AG10803 (cell line): ENCODE results near the gene BAD.
"Not testable (repeated sequence)": the region's sequence is repeated elsewhere in the genome, so short reads cannot be mapped to it uniquely, and the experiment has no call there.

Experiments
- DNase-seq: peaks from one replicate; pipeline ENCODE4 v3.0.0; 2010; ENCODE audit warnings: low read depth
- H3K4me3 ChIP-seq: 2 replicates; pipeline ENCODE4 v1.5.1; 2011; ENCODE audit warnings: mild to moderate bottlenecking, low read length, control low read depth
- TF ChIP-seq, protein P1 (sequence below): conservative IDR thresholded peaks from 2 replicates; pipeline ENCODE4 v1.5.1; 2011; ENCODE audit warnings: mild to moderate bottlenecking, low read length, control low read depth, inconsistent platforms

BAD gene

DNA sequence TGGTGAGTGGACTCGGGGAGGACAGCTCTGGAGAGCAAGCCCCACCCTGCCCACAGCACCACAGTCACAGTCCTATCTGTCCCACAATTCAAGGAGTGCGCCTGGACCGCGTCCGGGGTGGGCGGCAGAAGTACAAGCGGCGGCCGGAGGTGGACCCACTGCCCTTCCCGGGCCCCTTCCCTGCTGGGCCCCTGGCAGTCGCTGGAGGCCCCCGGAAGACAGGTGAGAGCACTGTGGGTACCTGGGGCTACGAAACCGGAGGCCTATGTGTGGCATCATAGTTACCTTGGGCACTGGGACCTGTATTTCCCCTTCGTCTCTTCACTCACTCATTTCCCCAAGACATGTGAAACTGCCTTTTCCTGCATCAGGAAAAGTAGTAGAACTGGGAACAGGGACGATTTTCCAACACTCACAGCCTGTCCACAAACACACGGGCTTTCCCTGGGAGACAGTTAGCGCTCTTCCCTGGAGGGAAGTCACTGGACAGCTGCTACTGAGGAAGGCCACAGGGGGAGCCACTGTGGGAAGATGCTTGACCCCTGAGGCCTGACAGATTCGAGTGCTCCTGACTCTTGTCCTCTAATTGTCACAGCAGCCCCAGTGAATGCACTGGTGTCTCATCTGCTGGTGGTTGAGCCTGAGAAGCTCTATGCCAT lies 29.8 kb upstream of the BAD start:
- peak overlapping the region; percentile 33 for H3K4me3 ChIP-seq
- TF ChIP-seq, protein P1, sequence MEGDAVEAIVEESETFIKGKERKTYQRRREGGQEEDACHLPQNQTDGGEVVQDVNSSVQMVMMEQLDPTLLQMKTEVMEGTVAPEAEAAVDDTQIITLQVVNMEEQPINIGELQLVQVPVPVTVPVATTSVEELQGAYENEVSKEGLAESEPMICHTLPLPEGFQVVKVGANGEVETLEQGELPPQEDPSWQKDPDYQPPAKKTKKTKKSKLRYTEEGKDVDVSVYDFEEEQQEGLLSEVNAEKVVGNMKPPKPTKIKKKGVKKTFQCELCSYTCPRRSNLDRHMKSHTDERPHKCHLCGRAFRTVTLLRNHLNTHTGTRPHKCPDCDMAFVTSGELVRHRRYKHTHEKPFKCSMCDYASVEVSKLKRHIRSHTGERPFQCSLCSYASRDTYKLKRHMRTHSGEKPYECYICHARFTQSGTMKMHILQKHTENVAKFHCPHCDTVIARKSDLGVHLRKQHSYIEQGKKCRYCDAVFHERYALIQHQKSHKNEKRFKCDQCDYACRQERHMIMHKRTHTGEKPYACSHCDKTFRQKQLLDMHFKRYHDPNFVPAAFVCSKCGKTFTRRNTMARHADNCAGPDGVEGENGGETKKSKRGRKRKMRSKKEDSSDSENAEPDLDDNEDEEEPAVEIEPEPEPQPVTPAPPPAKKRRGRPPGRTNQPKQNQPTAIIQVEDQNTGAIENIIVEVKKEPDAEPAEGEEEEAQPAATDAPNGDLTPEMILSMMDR, result peak; percentile 27
- no peak for DNase-seq

DNA sequence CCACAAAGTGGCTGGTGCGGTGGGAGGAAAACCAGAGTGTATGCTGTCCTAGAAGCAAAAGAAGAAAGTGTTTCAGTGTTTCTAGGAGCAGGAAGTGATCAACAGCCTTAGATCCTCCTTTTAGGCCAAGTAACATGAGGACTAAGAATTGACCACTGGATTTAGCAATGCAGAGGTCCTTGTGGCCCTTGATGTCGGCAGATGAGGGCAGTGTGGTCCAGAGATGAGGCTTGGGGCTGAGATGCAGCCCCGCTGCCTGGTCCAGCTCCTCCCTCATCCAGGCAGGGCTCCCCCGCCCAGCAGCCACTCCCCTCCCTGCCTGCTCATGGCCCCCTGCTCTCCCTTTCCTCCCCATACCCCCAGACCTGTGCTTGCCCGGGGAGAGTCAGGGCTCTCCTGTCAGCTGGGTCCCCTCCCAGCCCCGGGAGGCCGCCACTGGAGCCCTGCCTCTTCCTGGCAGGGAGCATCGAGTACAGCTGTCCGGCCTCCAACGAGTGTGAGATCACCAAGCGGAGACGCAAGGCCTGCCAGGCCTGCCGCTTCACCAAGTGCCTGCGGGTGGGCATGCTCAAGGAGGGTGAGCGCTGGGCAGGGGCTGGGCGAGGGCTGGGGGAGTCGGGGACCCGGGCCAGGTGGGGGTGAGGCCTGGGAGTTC lies 29.2 kb upstream of the BAD start:
- peak; percentile 56 for DNase-seq
- TF ChIP-seq, protein P1, result no peak
- peak overlapping the region; percentile 33 for H3K4me3 ChIP-seq

DNA sequence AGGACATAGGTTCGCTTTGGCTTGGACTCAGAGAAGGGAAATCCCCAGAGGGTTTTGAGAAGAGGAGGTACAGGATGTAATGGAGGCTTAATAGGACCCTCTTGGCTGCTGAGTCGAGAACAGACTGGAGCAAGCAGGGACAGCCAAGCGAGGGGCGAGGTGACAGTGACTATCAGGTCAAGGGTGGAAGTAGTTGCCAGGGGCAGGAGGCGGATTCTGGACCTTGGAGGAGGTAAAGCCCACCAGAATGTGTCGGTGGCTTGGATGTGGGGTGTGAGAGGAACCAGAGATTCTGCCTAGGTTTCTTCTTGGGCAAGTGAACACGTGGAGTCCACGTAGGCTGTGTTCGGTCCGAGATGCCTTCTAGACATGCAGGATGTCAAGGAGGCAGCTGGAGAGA lies 28.5 kb upstream of the BAD start:
- no peak for DNase-seq
- TF ChIP-seq, protein P1, result no peak
- H3K4me3 ChIP-seq, result no peak overlapping the region

DNA sequence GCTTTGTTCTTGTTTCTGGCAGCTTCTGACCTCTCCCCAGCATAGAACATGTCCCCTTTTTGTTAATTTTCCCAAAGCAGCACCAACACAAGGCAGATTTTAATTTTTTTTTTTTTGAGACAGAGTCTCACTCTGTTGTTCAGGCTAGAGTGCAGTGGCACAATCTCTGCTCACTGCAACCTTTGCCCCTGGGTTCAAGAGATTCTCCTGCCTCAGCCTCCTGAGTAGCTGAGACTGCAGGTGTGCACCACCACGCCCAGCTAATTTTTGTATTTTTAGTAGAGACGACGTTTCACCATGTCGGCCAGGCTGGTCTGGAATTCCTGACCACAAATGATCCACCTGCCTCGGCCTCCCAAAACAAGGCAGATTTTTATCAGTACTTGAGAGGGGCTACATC lies 23.3 kb upstream of the BAD start:
- DNase-seq, H3K4me3 ChIP-seq: not testable (repeated sequence)

DNA sequence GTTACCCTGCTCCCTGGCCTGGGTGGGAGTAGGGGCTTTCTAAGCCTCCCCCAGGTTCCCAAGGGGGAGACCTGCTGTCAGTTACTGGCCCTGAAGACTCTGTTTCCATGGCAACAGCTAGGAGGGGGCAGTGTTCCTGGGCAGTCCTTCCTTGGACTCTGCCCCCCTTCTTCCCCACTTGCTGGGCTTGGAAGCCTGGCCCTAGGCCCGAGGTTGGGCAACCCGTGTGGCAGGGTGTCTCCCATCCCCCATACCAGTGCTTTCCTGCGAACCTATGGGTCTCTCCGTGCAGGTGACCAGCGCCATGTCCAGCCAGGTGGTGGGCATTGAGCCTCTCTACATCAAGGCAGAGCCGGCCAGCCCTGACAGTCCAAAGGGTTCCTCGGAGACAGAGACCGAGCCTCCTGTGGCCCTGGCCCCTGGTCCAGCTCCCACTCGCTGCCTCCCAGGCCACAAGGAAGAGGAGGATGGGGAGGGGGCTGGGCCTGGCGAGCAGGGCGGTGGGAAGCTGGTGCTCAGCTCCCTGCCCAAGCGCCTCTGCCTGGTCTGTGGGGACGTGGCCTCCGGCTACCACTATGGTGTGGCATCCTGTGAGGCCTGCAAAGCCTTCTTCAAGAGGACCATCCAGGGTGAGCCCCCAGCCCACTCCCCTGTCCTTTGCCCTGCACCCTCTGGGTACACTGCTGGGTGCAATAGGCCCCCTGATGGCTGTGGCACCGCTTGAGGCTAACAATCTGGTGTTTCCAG lies 22.6 kb upstream of the BAD start:
- TF ChIP-seq, protein P1, result no peak
- peak overlapping the region; percentile 75 for H3K4me3 ChIP-seq
- DNase-seq, result peak; percentile 12

DNA sequence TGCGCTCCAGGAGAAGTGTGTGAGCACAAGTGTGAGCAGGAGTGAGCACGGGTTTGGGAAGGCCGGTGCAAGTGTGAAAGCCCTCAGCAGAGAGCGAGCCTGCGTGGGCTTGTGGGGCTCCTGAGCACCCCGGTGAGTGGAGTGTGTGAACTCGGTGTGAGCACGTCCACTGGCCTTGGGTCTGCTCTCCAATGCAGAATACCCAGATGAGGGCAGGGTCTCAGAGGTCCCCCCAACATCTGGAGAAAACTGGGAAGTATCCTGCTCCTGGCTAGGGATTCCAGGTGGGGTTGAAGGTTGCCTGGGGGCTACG lies 22.1 kb upstream of the BAD start:
- DNase-seq, result no peak
- H3K4me3 ChIP-seq, result peak overlapping the region; percentile 75
- TF ChIP-seq, protein P1, result no peak

DNA sequence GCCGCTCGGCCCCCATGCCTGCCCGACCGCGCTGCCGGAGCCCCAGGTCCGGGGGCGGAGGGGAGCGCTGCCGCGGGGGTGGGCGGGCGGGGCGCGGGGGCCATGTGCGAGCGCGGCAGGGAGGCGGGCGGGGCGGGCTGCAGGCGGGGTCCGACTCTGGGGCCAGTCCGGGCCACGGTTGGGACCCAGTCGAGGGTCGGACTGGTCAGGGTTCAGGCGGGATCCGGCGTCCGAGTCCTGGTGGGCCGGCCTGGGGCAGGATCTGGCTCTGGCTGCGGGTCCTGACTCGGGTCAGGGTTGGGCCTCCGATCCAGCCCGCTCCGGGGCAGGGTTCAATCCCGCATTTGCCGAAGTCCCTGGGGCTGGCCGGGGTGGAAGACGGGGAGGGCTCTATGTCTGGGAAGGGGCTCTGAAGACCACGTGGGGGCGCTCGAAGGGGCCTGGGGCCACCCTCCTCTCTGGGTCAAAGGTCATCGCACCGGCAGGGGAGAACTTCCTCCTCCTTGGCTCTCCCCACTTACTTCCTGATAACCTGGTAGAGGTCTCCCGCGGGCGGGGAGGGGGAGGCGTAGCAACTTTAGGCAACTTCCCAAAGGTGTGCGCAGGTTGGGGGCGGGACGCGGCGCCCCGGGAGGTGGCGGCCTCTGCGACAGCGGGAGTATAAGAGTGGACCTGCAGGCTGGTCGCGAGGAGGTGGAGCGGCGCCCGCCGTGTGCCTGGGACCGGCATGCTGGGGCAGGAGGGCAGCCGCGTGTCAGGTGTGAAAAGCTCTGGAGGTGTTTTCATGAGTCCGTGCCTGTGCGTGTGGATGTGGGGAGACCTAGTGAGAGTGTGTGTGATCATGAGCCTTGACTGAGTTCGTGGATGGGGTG lies 21.5 kb upstream of the BAD start:
- peak; percentile 21 for DNase-seq
- peak overlapping the region; percentile 75 for H3K4me3 ChIP-seq
- TF ChIP-seq, protein P1, result no peak; the same call in 1 of the 2 replicates
